RWPE2 (cell line): Measurements from ENCODE around the gene FAM177B.

Experiments used
- ATAC-seq: fragments of 200-7000 bp; cut with Tn5 transposase; 3 replicates; pipeline ENCODE4 v1.9.1; 2021; ENCODE audit warnings: low read depth
- DNase-seq: peaks from one replicate; pipeline ENCODE4 v3.0.0-alpha.2; 2020; ENCODE audit warnings: low spot score
- H3K27ac ChIP-seq: fragments of 450-650 bp; 2 replicates; pipeline ENCODE4 v1.5.1; 2017; ENCODE audit warnings: mild to moderate bottlenecking; ENCODE audit not compliant: poor library complexity, severe bottlenecking
- H3K27me3 ChIP-seq: fragments of 250-450 bp; sonication (Bioruptor Pico); 2 replicates; pipeline ENCODE4 v1.5.1; 2021; ENCODE audit warnings: mild to moderate bottlenecking, moderate library complexity; ENCODE audit not compliant: insufficient read depth, poor library complexity, severe bottlenecking
- H3K36me3 ChIP-seq: fragments of 250-450 bp; sonication (Bioruptor Pico); 2 replicates; pipeline ENCODE4 v1.5.1; 2020; ENCODE audit warnings: low read depth, mild to moderate bottlenecking, moderate library complexity
- H3K4me1 ChIP-seq: fragments of 250-450 bp; sonication (Bioruptor Pico); 2 replicates; pipeline ENCODE4 v1.5.1; 2021; ENCODE audit warnings: mild to moderate bottlenecking, moderate library complexity; ENCODE audit not compliant: insufficient read depth, poor library complexity, severe bottlenecking
- H3K4me3 ChIP-seq: fragments of 250-450 bp; sonication (Bioruptor Pico); 2 replicates; pipeline ENCODE4 v1.5.1; 2021; ENCODE audit warnings: mild to moderate bottlenecking, moderate library complexity; ENCODE audit not compliant: severe bottlenecking
- H3K9me3 ChIP-seq: fragments of 250-450 bp; sonication (Bioruptor Pico); 2 replicates; pipeline ENCODE4 v1.5.1; 2021; ENCODE audit warnings: mild to moderate bottlenecking, moderate library complexity; ENCODE audit not compliant: severe bottlenecking
- CTCF ChIP-seq: fragments of 450-650 bp; IDR thresholded peaks from one replicate; pipeline ENCODE4 v1.5.1; 2017; ENCODE audit warnings: mild to moderate bottlenecking, moderate library complexity; ENCODE audit not compliant: poor library complexity, severe bottlenecking

The FAM177B gene

DNA sequence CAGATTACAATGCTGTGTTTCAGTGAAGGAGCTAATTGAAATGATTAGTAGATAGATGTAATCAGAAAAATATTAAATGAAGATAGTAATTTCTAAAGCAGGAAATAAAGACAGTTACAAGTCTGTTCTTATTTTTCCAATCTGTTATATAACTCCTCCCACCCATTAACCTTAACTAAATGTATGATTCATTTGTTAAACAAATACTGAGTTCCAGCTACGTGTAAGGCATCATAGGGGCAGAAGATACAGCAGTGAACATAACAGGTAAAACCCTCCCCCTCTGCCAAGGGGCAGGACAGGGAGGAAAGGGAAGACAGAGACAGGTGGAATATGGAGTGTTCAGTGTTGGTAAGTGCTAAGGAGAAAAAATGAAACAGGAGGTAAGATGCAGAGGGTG, at the start of gene FAM177B:
TSS of gene FAM177B (plus strand) at position 231 of the 400 bp plus-strand sequence. CDS start 9,344 bp downstream, outside the sequence.
- DNase-seq = no peak
- H3K27ac ChIP-seq = no peak within 1 kb of the TSS

GRCh38 chr1:222691016-222691415, 46.0 kb upstream of the FAM177B start:
- H3K4me1 ChIP-seq = no peaks in the 10 kb centered on the region
- DNase-seq (no peak), ATAC-seq (no peak)
- H3K27ac ChIP-seq = no peak overlapping the region
- H3K4me3 ChIP-seq = no peak overlapping the region
- H3K9me3 ChIP-seq = no peaks in the 10 kb centered on the region
- no peak for TF ChIP-seq CTCF
- peaks cover 22% of the 10 kb centered on the region for H3K36me3 ChIP-seq
- H3K27me3 ChIP-seq = no peaks in the 10 kb centered on the region

More for the DNA sequence above, at the start of gene FAM177B:
- no peak within 1 kb of the TSS for H3K4me3 ChIP-seq
- no peaks in the 10 kb centered on the region for H3K4me1 ChIP-seq
- H3K36me3 ChIP-seq = peaks cover 10% of the 10 kb centered on the region
- peak; percentile 55 for ATAC-seq
- no peaks in the 10 kb centered on the region for H3K27me3 ChIP-seq
- TF ChIP-seq CTCF = no peak
- no peaks in the 10 kb centered on the region for H3K9me3 ChIP-seq

GRCh38 chr1:222694927-222695326, 42.1 kb upstream of the FAM177B start:
- no peak overlapping the region for H3K4me3 ChIP-seq
- TF ChIP-seq CTCF = no peak
- H3K27me3 ChIP-seq = no peaks in the 10 kb centered on the region
- H3K36me3 ChIP-seq = peaks cover 18% of the 10 kb centered on the region
- no peak for ATAC-seq
- H3K4me1 ChIP-seq = no peaks in the 10 kb centered on the region
- H3K9me3 ChIP-seq = no peaks in the 10 kb centered on the region
- H3K27ac ChIP-seq = no peak overlapping the region
- no peak for DNase-seq

GRCh38 chr1:222696741-222697140, 40.3 kb upstream of the FAM177B start:
- H3K9me3 ChIP-seq = no peaks in the 10 kb centered on the region
- H3K27ac ChIP-seq = no peak overlapping the region
- no peak for ATAC-seq
- H3K36me3 ChIP-seq = peaks cover 21% of the 10 kb centered on the region
- H3K27me3 ChIP-seq = no peaks in the 10 kb centered on the region
- no peak overlapping the region for H3K4me3 ChIP-seq
- H3K4me1 ChIP-seq = no peaks in the 10 kb centered on the region
- TF ChIP-seq CTCF = no peak
- DNase-seq = no peak

DNA sequence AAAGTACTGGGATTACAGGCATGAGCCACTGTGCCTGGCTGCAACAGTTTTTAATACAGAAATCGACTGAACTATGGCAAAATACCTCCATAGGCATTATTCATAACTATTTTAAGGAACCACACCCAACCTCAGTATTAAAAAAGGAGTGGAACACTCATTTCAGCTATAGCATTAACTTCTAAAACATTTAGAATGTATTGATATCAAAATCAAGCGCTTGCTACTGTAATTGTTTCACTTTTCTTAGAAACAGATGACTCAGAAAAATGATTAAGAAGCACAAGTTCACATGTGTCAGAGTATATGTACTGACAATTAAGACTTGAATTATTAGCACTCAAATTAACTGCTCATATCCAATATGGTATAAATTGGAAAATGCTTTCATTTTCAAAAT, 39.8 kb upstream of the FAM177B start:
- Histone ChIP-seq H3K4me3 (no peak overlapping the region), H3K9me3 (no peaks in the 10 kb centered on the region), H3K36me3 (peaks cover 21% of the 10 kb centered on the region), H3K27me3 (no peaks in the 10 kb centered on the region), H3K4me1 (no peaks in the 10 kb centered on the region), H3K27ac (no peak overlapping the region)
- TF ChIP-seq CTCF = no peak
- DNase-seq (no peak), ATAC-seq (no peak)
